ENCODE results near the gene JAG1.

GRCh38 chr20:10721137-10721896, 47.5 kb upstream of the JAG1 start:
- TF ChIP-seq ZFX (IDR thresholded peaks at IDR 0.05) (no peak), CTCF (conservative IDR thresholded peaks at IDR 0.05) (no peak)

Measured in C4-2B (cell line).